Activated T-helper 1 cell treated with anti-CD3 and anti-CD28 coated beads, Interleukin-2, amount 50 U/mL, for 16 hours (primary cell): Measurements from ENCODE around the gene KATNB1.

Experiments used
- DNase-seq, 2 donors: peaks; one replicate each; pipeline ENCODE4 v3.0.0-alpha.2; 2020; ENCODE audit warnings: low read depth in 1 of 2, low spot score in 1 of 2

KATNB1 gene

GRCh38 chr16:57735755-57736418, at the start of gene KATNB1:
Gene KATNB1, plus strand, starts transcription at chr16:57735770. Its CDS starts 1,474 bp downstream, at chr16:57737244.
- DNase-seq = no peak

- no peak for DNase-seq
Observed at GRCh38 chr16:57686577-57686976, 49.0 kb upstream of the KATNB1 start.

- DNase-seq = no peak
Observed at GRCh38 chr16:57687363-57687929, 48.1 kb upstream of the KATNB1 start.

- no peak for DNase-seq
Observed at GRCh38 chr16:57688487-57688986, 47.0 kb upstream of the KATNB1 start.

GRCh38 chr16:57688987-57689761, 46.4 kb upstream of the KATNB1 start:
- DNase-seq = no peak

- no peak for DNase-seq
Observed at GRCh38 chr16:57689762-57690558, 45.6 kb upstream of the KATNB1 start.

- no peak for DNase-seq
Observed at GRCh38 chr16:57690782-57691471, 44.6 kb upstream of the KATNB1 start.

GRCh38 chr16:57692636-57693035, 42.9 kb upstream of the KATNB1 start:
- DNase-seq = no peak

GRCh38 chr16:57693550-57693949, 42.0 kb upstream of the KATNB1 start:
- no peak for DNase-seq

GRCh38 chr16:57694231-57694724, 41.3 kb upstream of the KATNB1 start:
- DNase-seq = no peak

- DNase-seq = no peak
Observed at GRCh38 chr16:57694725-57695679, 40.6 kb upstream of the KATNB1 start, which contains the start of gene DRC7. Gene DRC7, plus strand, starts transcription at chr16:57694806. Its CDS starts 3,144 bp downstream, at chr16:57697950.

- no peak for DNase-seq
Observed at GRCh38 chr16:57695680-57696069, 39.9 kb upstream of the KATNB1 start.

- no peak for DNase-seq
Observed at GRCh38 chr16:57696240-57696639, 39.3 kb upstream of the KATNB1 start.

- no peak for DNase-seq
Observed at GRCh38 chr16:57697896-57698537, 37.6 kb upstream of the KATNB1 start.

GRCh38 chr16:57698812-57699405, 36.7 kb upstream of the KATNB1 start:
- DNase-seq = no peak

- no peak for DNase-seq
Observed at GRCh38 chr16:57699481-57699880, 36.1 kb upstream of the KATNB1 start.

GRCh38 chr16:57699899-57700298, 35.7 kb upstream of the KATNB1 start:
- no peak for DNase-seq

GRCh38 chr16:57700781-57701551, 34.6 kb upstream of the KATNB1 start:
- DNase-seq = no peak
